HCEC 1CT (cell line): ENCODE results near the gene FUT4.
"Not testable (repeated sequence)": the region's sequence is repeated elsewhere in the genome, so short reads cannot be mapped to it uniquely, and the experiment has no call there.

Experiments used
- DNase-seq: peaks from one replicate; pipeline ENCODE4 v3.0.0-alpha.2; 2017

FUT4 gene

DNA sequence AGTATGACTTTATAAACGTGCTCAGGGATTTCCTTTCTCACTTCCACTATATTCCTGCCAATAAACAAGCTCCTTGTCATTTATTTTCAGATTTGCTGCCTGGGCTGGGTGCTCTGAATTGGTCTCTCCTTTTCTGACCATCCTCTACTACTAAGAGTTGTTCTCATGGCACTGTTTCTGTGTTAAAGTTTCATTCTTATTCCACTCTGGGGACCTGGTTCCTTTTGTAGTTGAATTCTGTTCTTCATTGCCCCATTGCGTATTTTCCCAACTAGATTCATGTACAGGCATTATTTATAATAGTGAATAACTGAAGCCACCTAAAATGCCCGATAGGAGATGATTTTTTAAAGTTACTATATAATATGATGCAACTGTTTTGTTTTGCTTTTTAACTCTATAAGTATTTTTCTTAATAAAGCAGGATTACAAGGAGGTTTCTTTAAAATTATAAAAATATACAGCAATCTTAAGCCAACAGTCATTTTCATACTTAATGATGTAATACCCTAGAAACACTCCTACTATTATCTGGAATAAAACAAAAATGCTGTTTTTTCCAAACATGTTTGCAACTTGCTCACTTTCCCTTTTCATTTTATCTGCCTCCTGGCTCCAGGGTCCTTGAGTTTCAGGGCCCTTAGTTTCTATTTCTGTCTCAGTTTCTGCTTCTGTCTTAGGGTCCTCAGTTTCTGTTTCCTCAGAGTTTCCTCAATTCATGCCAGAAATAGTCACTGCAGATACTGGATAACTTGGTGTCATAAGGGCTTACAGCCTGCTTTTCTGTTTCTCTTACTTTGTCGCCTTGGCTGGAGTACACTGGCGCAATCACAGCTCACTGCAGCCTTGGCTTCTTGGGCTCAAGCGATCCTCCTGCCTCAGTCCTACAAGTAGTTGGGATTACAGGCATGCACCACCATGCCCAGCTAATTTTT, 9.8 kb upstream of the FUT4 start:
- no peak for DNase-seq

- DNase-seq = no peak
These were observed 7.3 kb upstream of the FUT4 start for GRCh38 chr11:94536386-94536785.

- peak; percentile 39 for DNase-seq
These were observed 6.6 kb upstream of the FUT4 start for GRCh38 chr11:94537031-94537600.

- DNase-seq = no peak
These were observed 4.3 kb upstream of the FUT4 start for GRCh38 chr11:94539420-94539819.

DNA sequence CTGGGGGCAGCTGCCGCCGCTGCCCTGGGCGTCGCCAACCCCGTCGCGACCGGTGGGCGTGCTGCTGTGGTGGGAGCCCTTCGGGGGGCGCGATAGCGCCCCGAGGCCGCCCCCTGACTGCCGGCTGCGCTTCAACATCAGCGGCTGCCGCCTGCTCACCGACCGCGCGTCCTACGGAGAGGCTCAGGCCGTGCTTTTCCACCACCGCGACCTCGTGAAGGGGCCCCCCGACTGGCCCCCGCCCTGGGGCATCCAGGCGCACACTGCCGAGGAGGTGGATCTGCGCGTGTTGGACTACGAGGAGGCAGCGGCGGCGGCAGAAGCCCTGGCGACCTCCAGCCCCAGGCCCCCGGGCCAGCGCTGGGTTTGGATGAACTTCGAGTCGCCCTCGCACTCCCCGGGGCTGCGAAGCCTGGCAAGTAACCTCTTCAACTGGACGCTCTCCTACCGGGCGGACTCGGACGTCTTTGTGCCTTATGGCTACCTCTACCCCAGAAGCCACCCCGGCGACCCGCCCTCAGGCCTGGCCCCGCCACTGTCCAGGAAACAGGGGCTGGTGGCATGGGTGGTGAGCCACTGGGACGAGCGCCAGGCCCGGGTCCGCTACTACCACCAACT, 1.0 kb downstream of the FUT4 start:
- DNase-seq = no peak

- DNase-seq = no peak
These were observed 1.8 kb downstream of the FUT4 start for GRCh38 chr11:94545264-94546161.

GRCh38 chr11:94546162-94546470, 2.4 kb downstream of the FUT4 start:
- DNase-seq = no peak

- no peak for DNase-seq
These were observed 3.2 kb downstream of the FUT4 start for GRCh38 chr11:94546886-94547285.

- no peak for DNase-seq
These were observed 5.4 kb downstream of the FUT4 start for GRCh38 chr11:94549146-94549545.

DNA sequence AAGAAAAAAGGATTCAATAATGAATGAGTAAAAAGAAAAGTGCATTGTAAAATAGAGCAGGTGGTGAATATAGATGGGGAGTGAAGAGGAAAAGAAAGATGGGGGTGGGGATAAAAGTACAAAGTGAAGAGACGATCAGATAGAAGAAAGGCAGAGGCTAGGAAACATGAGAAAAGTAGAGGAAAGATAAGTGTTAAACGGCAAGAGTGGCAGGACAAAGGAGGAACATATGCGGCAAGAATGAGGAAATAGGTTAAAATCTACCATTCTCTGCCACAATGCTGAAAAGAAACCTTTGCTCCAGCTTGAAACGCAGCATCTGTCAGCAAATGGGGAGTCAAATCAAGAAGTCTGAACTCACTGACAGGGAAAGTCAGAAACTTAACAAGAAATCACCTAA, 6.8 kb downstream of the FUT4 start:
- DNase-seq = no peak

DNA sequence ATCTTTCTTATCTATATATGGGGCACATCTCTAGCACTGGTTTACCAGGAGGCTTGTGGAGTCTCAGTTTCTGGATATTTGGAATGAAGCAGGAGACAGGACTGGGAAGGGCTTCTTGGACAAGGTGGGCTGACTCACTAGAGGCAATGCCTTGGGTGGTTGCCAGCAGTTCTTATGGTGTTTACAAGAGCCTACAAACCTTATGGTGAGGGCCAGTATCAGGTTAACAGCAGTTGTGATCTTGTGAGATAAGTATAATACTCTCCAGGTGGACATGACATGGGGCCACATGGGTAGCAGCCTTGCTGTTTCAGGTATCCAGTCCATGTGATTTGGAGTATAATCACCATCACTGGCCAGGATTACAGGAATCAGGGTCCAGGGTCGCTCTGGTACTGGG, 10.2 kb downstream of the FUT4 start:
- DNase-seq = peak; percentile 63

DNA sequence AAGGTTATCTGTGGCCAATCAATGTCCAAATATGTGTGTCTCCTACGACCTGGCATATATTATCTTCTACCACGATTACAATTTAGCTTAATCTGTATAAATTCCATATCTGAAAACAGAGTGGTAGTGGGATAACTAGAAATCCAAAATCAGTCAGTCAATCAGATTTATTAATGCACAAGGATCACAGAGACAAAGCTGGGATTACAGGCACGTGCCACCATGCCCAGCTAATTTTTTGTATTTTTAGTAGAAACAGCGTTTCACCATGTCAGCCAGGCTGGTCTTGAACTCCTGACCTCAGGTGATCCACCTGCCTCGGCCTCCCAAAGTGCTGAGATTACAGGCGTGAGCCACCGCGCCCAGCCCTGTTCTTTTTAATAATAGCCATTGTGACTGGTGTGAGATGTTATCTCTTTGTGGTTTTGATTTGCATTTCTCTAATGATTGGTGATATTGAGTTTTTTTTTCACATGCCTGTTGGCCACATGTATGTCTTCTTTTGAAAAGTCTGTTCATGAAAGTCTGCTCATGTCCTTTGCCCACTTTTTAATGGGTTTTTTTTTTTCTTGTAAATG, 12.1 kb downstream of the FUT4 start:
- not testable (repeated sequence) for DNase-seq

DNA sequence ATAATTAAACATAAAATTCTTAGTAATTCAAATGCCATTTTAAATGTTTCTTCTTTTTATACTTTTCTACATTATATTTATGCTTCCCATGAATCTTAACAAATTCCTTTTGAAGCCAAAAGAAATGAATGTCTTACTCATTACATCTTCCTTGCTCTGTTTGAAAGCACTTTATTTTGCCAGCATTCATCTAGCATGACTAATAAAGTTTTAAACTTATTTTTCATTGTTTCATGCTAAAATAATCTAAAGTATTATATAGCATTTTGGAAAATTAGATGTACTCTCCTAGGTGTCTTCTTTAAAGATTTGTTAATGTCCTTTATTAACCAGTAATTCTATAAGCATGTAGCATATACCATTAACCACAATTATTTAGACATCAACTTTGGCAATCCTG, 13.7 kb downstream of the FUT4 start:
- DNase-seq = peak; percentile 53

- DNase-seq = no peak
These were observed 14.3 kb downstream of the FUT4 start for GRCh38 chr11:94557992-94558391.

DNA sequence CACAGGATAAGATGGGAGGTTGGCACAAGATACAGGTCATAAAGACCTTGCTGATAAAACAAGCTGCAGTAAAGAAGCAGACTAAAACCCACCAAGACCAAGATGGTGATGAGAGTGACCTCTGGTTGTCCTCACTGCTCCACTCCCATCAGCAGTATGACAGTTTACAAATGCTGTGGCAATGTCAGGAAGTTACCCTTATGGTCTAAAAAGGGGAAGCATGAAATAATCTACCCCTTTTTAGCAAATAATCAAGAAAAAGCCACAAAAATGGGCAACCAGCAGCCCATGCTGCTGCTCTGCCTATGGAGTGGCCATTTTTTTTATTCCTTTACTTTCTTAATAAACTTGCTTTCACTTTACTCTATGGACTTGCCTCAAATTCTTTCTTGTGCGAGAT, 14.7 kb downstream of the FUT4 start:
- DNase-seq = no peak

GRCh38 chr11:94558932-94559331, 15.2 kb downstream of the FUT4 start:
- DNase-seq = no peak

- DNase-seq = no peak
These were observed 15.6 kb downstream of the FUT4 start for GRCh38 chr11:94559361-94559760.

DNA sequence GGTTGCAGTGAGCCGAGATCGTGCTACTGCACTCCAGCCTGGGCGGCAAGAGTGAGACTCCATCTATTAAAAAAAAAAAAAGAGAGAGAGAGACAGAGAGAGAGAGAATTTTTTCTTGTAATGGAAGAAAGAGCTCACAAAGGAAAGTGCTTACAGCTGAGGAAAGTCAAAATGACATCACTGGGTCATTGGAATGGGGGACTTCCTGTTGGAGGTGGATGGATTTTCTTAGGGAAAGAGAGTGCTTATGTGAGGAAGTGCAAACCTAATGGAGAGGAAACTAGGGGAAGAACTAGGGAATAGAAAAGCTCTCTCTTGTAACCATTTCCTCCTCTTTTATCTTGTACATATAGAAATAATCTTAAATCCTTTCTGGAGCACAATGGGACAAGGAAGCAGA, 17.1 kb downstream of the FUT4 start:
- DNase-seq = no peak

DNA sequence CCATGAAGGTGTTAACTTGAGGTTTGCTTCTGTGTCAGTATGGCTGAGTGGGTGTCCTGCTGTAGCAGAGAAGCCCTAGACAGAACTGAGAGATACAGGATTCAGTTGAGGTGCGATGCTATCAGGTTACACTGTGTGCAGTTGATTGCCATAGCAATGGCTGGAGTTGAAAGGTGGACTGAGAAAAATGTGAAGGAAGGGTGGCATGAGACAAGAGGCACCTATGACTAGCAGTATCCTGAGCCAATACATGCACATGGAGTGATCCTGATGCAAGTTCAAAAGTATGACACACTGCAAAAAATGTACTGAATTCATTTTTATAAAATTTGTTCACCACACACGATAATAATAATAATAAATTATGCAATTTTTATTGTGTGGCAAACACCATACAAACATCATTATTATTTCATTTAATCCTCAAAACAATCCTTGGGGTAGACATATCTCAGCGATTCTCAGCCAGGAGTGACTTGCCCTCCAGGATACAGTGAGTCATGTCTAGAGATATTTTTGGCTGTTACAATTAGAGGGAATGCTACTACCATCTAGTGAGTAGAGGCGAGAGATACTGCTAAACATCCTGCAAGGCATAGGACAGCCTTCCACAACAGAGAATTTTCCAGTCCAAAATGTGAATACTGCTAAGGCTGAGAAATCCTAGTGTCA, 19.6 kb downstream of the FUT4 start:
- DNase-seq = peak; percentile 74

GRCh38 chr11:94563848-94564467, 20.2 kb downstream of the FUT4 start:
- no peak for DNase-seq

DNA sequence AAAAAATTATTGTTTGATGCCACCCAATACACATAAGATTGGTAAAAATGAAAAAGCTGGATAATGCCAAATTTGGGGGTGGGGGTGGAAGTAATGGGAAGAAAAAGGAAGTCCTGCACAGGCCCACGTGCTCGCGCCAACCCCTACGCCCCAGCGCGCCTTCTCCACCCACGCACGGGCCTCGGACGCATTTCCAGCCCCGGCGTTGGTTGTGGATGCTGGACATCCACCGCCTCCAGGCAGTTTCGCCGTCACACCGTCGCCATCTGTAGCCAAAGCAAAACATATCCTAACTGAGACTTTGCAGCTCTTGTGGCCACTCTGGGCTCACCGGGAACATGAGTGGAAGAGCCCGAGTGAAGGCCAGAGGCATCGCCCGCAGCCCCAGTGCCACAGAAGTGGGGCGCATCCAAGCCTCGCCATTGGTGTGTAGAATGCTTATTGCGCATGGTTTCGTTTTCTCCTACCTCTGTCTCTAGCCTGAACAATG, 23.5 kb downstream of the FUT4 start, which contains the start of gene PIWIL4:
PIWIL4 (plus strand) TSS at position 188 of the 490 bp plus-strand sequence; CDS start at position 339, 151 bp downstream.
- DNase-seq = no peak
